ENCODE measurements around the gene PKD2L2. TPM values are rescaled to one million over a fixed set of nuclear protein-coding genes. Genes with fewer than 3 reads are reported as not detected.
"Not testable (repeated sequence)": the region's sequence is repeated elsewhere in the genome, so short reads cannot be mapped to it uniquely, and the experiment has no call there.

Gene PKD2L2
- total RNA-seq, 3 donors from 2014 or later, result not detected

DNA sequence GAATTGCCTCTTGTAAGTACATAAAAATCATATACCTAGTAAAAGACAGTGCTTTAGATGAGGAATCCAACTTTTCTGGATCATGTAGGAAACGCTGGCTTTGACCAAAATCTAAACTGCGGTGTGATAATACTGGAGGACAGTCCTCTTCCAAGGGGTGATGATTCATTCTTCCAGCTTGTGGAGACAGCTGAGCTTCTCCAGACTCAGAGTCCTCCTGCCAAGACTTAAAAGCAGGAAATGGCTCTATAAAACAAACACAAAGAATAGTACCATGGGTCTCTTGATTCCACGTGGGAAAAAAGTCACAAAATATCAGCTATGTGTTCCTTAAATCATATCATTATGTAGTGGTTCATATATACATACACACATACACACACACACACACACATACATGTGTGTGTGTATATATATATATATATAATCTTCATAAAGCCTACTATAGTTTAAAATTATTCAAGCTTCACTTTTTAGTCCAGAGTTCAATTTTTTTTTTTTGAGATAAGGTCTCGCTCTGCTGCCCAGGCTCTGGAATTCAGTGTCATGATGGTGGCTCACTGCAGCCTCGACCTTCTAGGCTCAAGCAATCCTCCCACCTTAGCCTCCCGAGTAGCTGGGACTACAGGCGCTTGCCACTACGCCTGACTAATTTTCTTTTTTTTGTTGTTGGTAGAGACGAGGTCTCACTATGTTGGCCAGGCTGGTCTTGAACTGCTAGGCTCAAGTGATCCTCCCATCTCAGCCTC is 65.0 kb downstream of the PKD2L2 start:
- H3K9me3 Mint-ChIP-seq, result no peaks in the 10 kb centered on the region
- H3K4me3 Mint-ChIP-seq, result no peak overlapping the region

DNA sequence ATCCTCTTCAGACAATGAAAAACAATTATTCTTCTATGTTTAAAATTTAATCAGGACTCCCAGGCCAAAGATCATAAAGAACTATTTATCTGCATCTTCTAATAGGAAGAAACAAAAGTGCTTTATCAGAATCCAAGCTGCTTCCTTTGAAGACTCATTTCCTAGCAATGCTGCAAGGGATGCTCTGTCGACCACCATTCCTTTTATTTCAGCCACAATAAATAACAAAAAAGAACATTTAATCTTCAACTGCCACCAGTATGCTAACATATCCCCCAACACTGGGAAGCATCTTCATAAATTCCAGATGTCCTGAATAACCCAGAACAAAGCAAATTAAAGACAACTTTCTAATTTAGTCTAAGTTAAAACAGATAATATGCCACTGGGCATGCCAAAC is 68.7 kb downstream of the PKD2L2 start:
- no peak for DNase-seq
- Mint-ChIP-seq H3K36me3 (ENCODE audit: insufficient read depth) (peaks cover 37% of the 10 kb centered on the region), H3K27me3 (ENCODE audit: low read depth) (no peaks in the 10 kb centered on the region), H3K9me3 (no peaks in the 10 kb centered on the region), H3K4me1 (ENCODE audit: low read depth) (no peaks in the 10 kb centered on the region), H3K4me3 (no peak overlapping the region)
- no peak for ATAC-seq

More for the DNA sequence above, 65.0 kb downstream of the PKD2L2 start:
- ATAC-seq (no peak), DNase-seq (no peak)
- Mint-ChIP-seq H3K4me1 (ENCODE audit: low read depth) (no peaks in the 10 kb centered on the region), H3K36me3 (ENCODE audit: insufficient read depth) (peaks cover 35% of the 10 kb centered on the region), H3K27me3 (ENCODE audit: low read depth) (no peaks in the 10 kb centered on the region)

DNA sequence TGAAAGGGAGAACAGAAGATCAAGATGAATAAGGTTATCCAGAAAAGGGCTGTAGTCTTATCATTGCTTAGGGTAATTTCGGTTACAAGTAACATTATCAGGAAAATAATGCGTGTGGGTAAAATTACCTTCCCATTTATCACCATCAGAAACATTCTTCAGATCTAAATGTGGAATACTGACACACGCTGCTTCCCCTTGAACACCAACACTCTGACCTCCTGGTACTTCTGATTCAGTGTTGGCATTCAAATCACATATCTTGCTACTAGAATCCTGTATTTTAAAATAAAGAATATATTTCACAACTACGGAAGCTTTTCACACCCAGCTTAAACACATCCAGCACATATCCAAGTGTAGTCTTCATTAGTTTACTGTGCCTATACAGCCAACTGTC is 70.2 kb downstream of the PKD2L2 start:
- Mint-ChIP-seq H3K9me3 (no peaks in the 10 kb centered on the region), H3K4me3 (no peak overlapping the region), H3K4me1 (ENCODE audit: low read depth) (no peaks in the 10 kb centered on the region), H3K36me3 (ENCODE audit: insufficient read depth) (peaks cover 28% of the 10 kb centered on the region), H3K27me3 (ENCODE audit: low read depth) (no peaks in the 10 kb centered on the region)
- no peak for ATAC-seq
- DNase-seq, result no peak

DNA sequence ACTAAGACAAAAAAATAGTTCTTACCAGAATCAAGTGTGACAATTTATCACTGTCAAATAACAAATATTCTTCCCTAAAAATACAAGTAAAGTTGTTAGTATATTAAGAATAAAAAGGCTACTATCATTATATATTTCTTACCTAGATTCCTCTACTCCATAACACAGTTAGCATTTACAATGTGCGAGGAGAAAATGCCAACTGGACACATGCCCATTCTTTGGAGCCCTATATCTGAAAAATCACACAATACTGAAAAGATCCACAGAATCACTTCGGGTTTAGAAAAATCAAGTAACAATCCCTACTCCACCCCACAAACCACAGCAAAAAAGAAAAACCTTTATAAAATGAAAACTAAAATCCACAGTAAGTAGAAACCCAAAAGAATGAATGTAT is 70.9 kb downstream of the PKD2L2 start:
- H3K4me3 Mint-ChIP-seq, result no peak overlapping the region
- DNase-seq (no peak), ATAC-seq (no peak)
- H3K36me3 Mint-ChIP-seq (ENCODE audit: insufficient read depth), result peaks cover 30% of the 10 kb centered on the region
- no peaks in the 10 kb centered on the region for H3K9me3 Mint-ChIP-seq
- H3K4me1 Mint-ChIP-seq (ENCODE audit: low read depth), result no peaks in the 10 kb centered on the region
- no peaks in the 10 kb centered on the region for H3K27me3 Mint-ChIP-seq (ENCODE audit: low read depth)

DNA sequence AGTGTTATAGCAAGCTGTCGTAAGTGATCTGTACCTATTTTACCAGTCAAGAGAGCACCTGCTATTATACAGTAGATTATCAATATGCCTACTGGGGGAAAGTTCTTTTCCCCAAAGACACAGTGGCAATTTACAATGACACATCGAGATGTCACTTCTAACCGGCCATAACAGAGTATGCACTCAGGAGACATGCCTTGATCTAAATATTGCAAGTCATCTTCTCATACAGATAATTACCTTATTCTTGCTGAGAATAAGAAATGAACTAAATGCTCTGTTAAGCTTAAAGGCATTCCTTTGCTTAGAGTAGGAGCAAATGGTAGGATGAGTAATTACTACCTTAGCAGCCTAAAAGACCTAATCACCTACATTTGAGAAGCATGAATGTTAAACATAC is 71.6 kb downstream of the PKD2L2 start:
- Mint-ChIP-seq H3K36me3 (ENCODE audit: insufficient read depth) (peaks cover 34% of the 10 kb centered on the region), H3K4me1 (ENCODE audit: low read depth) (no peaks in the 10 kb centered on the region), H3K9me3 (no peaks in the 10 kb centered on the region), H3K27me3 (ENCODE audit: low read depth) (no peaks in the 10 kb centered on the region), H3K4me3 (no peak overlapping the region)
- no peak for ATAC-seq
- DNase-seq, result no peak

DNA sequence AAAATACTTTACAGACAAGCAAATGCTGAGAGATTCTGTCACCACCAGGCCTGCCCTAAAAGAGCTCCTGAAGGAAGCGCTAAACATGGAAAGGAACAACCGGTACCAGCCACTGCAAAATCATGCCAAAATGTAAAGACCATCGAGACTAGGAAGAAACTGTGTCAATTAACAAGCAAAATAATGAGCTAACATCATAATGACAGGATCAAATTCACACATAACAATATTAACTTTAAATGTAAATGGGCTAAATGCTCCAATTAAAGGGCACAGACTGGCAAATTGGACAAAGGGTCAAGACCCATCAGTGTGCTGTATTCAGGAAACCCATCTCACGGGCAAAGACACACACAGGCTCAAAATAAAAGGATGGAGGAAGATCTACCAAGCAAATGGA is 81.1 kb downstream of the PKD2L2 start:
- peaks cover 34% of the 10 kb centered on the region for H3K36me3 Mint-ChIP-seq (ENCODE audit: insufficient read depth)
- ATAC-seq; H3K27me3 Mint-ChIP-seq (ENCODE audit: low read depth); H3K4me3 Mint-ChIP-seq; DNase-seq; H3K9me3 Mint-ChIP-seq; H3K4me1 Mint-ChIP-seq (ENCODE audit: low read depth): not testable (repeated sequence)

DNA sequence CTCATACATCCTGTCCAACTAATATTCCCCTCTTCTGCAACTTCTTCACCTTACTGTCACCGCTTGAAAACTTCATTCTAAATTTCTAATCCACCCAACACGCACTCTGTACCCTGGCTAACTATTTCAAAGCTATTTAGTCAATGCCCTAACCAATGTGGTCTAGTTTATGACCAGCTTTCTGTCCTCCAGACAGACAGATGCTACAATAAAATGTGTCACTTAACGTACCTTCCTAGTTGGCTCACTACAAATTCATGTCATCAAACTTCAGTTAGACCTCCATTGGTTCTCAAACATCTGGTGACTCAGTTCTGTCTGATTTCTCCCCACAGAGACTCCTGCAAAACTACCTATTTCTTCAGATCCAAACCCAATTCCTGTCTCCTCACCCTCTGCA is 86.0 kb downstream of the PKD2L2 start:
- no peak overlapping the region for H3K4me3 Mint-ChIP-seq
- H3K4me1 Mint-ChIP-seq (ENCODE audit: low read depth), result peaks cover 3% of the 10 kb centered on the region
- H3K9me3 Mint-ChIP-seq, result peaks cover 11% of the 10 kb centered on the region
- no peak for DNase-seq
- peaks cover 52% of the 10 kb centered on the region for H3K36me3 Mint-ChIP-seq (ENCODE audit: insufficient read depth)
- no peak for ATAC-seq
- no peaks in the 10 kb centered on the region for H3K27me3 Mint-ChIP-seq (ENCODE audit: low read depth)

DNA sequence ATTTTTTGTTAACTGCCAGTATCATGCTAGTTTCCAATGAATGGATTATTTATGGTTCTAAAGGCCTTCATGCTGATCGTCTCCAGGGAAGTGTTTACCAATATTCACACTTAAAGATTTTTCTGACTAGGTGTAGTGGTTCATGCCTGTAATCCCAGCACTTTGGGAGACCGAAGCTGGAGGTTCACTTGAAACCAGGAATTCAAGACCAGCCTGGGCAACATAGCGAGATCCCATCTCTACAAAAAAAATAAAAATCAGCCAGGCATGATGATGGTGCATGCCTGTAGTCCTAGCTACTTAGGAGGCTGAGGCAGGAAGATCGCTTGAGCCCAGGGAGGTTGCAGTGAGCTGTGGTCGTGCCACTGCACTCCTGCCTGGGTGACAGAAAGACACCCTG is 100.2 kb downstream of the PKD2L2 start:
- ATAC-seq (no peak), DNase-seq (no peak)
- H3K4me3 Mint-ChIP-seq, result no peak overlapping the region
- peaks cover 9% of the 10 kb centered on the region for H3K4me1 Mint-ChIP-seq (ENCODE audit: low read depth)
- peaks cover 25% of the 10 kb centered on the region for H3K36me3 Mint-ChIP-seq (ENCODE audit: insufficient read depth)
- H3K9me3 Mint-ChIP-seq, result no peaks in the 10 kb centered on the region
- no peaks in the 10 kb centered on the region for H3K27me3 Mint-ChIP-seq (ENCODE audit: low read depth)

Other genes with a start within 250 kb of the PKD2L2 start
- gene KLHL3, start 153.4 kb upstream of the PKD2L2 start, total RNA-seq, result 1 to 10 TPM; 2.0 to 2.9 (median 2.6) TPM
- gene HNRNPA0, start 135.1 kb upstream of the PKD2L2 start, total RNA-seq, result 10 to 100 TPM; 48.0 to 49.5 (median 48.6) TPM
- gene MYOT, start 21.6 kb upstream of the PKD2L2 start, total RNA-seq, result not detected
- 10 to 100 TPM; 15.0 to 17.7 (median 15.3) TPM for gene FAM13B, start 143.6 kb downstream of the PKD2L2 start, total RNA-seq
- not detected for gene WNT8A, start 194.6 kb downstream of the PKD2L2 start, total RNA-seq
- gene NME5, start 250.0 kb downstream of the PKD2L2 start, total RNA-seq, result not detected